PC-3 (cell line): ENCODE results near the gene CYCS.

Source experiments
- CTCF ChIP-seq: fragments of 300-600 bp; sonication (generic); conservative IDR thresholded peaks from 2 replicates; pipeline ENCODE4 v1.5.1; 2017; ENCODE audit warnings: antibody characterized with exemption, low read depth, mild to moderate bottlenecking, low read length
- EZH2 ChIP-seq: fragments of 300-600 bp; sonication (generic); IDR thresholded peaks from one replicate; pipeline ENCODE4 v1.6.1; 2017; ENCODE audit warnings: antibody characterized with exemption, mild to moderate bottlenecking, low read length; ENCODE audit not compliant: unreplicated experiment
- EZH2phosphoT487 ChIP-seq: fragments of 300-600 bp; sonication (generic); IDR thresholded peaks from 2 replicates; pipeline ENCODE4 v1.6.1; 2018; ENCODE audit warnings: mild to moderate bottlenecking, antibody characterized with exemption, low read length, borderline replicate concordance

GRCh38 chr7:25122373-25122772 lies 2.7 kb downstream of the CYCS start:
- no peak for TF ChIP-seq CTCF
- TF ChIP-seq EZH2phosphoT487, result no peak
- TF ChIP-seq EZH2, result no peak
